T-helper 22 cell (primary cell): Measurements from ENCODE around the gene TMEM54.

Source experiments
- DNase-seq: peaks from one replicate; pipeline ENCODE4 v3.0.0-alpha.2; 2020; ENCODE audit warnings: low read depth

The TMEM54 gene

GRCh38 chr1:32895325-32896215 is 5.6 kb downstream of the TMEM54 start:
- no peak for DNase-seq

- no peak for DNase-seq
Measured at GRCh38 chr1:32894681-32895080, 6.5 kb downstream of the TMEM54 start.

GRCh38 chr1:32894019-32894600 is 7.1 kb downstream of the TMEM54 start:
- no peak for DNase-seq

GRCh38 chr1:32893198-32894018 is 7.8 kb downstream of the TMEM54 start:
- no peak for DNase-seq

- DNase-seq, result no peak
Measured at GRCh38 chr1:32892368-32893197, 8.6 kb downstream of the TMEM54 start.

GRCh38 chr1:32891630-32892029 is 9.6 kb downstream of the TMEM54 start:
- DNase-seq, result no peak

- no peak for DNase-seq
Measured at GRCh38 chr1:32891241-32891570, 10.0 kb downstream of the TMEM54 start.

GRCh38 chr1:32890516-32891240 is 10.5 kb downstream of the TMEM54 start:
- DNase-seq, result no peak

- no peak for DNase-seq
Measured at GRCh38 chr1:32889731-32890278, 11.4 kb downstream of the TMEM54 start.

GRCh38 chr1:32888677-32889420 is 12.3 kb downstream of the TMEM54 start:
- DNase-seq, result no peak

- DNase-seq, result no peak
Measured at GRCh38 chr1:32888134-32888533, 13.1 kb downstream of the TMEM54 start.

- no peak for DNase-seq
Measured at GRCh38 chr1:32887623-32888022, 13.6 kb downstream of the TMEM54 start.

GRCh38 chr1:32886828-32887414 is 14.3 kb downstream of the TMEM54 start:
- no peak for DNase-seq

GRCh38 chr1:32886004-32886827 is 15.0 kb downstream of the TMEM54 start, which contains the start of gene HPCA:
HPCA (plus strand) TSS chr1:32886491; CDS start chr1:32888899, 2,408 bp downstream.
- DNase-seq, result no peak

- no peak for DNase-seq
Measured at GRCh38 chr1:32885676-32886003, 15.5 kb downstream of the TMEM54 start.

GRCh38 chr1:32884726-32885125 is 16.5 kb downstream of the TMEM54 start:
- DNase-seq, result no peak

- DNase-seq, result no peak
Measured at GRCh38 chr1:32884032-32884372, 17.2 kb downstream of the TMEM54 start.

GRCh38 chr1:32883338-32884031 is 17.7 kb downstream of the TMEM54 start:
- no peak for DNase-seq
